T-cell (primary cell): ENCODE measurements around the gene KLHL42. TPM values are rescaled to one million over a fixed set of nuclear protein-coding genes. Genes with fewer than 3 reads are reported as not detected.

Experiments used
- ATAC-seq, 4 experiments: fragments of 200-7000 bp in 3 of 4; fragments of 150-1000 bp in 1 of 4; cut with Tn5 transposase; replicated peaks in 1 of 4; 1 replicate in 3 of 4; 2 replicates in 1 of 4; pipeline ENCODE4 v1.10.0; 2021; ENCODE audit warnings: moderate library complexity in 3 of 4, mild to moderate bottlenecking in 2 of 4, moderate number of reproducible peaks in 1 of 4
- CTCF ChIA-PET, 2 donors: fragments of 300-600 bp; sonication (Branson Sonifier 250); formaldehyde crosslinking; loops; one replicate each; lab custom pipeline; 2022; ENCODE audit warnings: antibody characterized with exemption in 2 of 2; lab: Charles Lee
- POLR2A ChIA-PET, 2 donors: fragments of 300-600 bp; sonication (Branson Sonifier 250); formaldehyde crosslinking; loops; one replicate each; lab custom pipeline; 2022; ENCODE audit warnings: antibody characterized with exemption in 2 of 2; lab: Charles Lee
- DNase-seq, 35 experiments: peaks; one replicate each; pipeline versions ENCODE4 v3.0.0 to v3.0.0-alpha.2; 2013 to 2023
- H3K27ac ChIP-seq: one replicate; pipeline ENCODE4 v1.5.1; 2013; ENCODE audit warnings: low read length
- H3K27me3 ChIP-seq, 2 experiments: replicated peaks in 1 of 2; 1 replicate in 1 of 2; 2 replicates in 1 of 2; pipeline versions ENCODE4 v1.6.1 to v1.7.0; 2013; ENCODE audit warnings: low read length in 1 of 2, mixed read lengths in 1 of 2; ENCODE audit not compliant: control insufficient read depth in 2 of 2, insufficient read depth in 2 of 2; ENCODE audit errors: extremely low read depth in 1 of 2
- H3K36me3 ChIP-seq, 2 donors: 1 replicate in 1 of 2; 2 replicates in 1 of 2; pipeline versions ENCODE4 v1.6.1 to v1.7.0; 2013; ENCODE audit warnings: low read length in 1 of 2; ENCODE audit not compliant: control insufficient read depth in 2 of 2, insufficient read depth in 1 of 2; ENCODE audit errors: extremely low read depth in 1 of 2
- H3K4me1 ChIP-seq, 2 experiments: 1 replicate in 1 of 2; 2 replicates in 1 of 2; pipeline versions ENCODE4 v1.6.1 to v1.7.0; 2013; ENCODE audit warnings: low read length in 2 of 2, mixed read lengths in 1 of 2; ENCODE audit not compliant: insufficient read depth in 2 of 2, control insufficient read depth in 1 of 2; ENCODE audit errors: extremely low read depth in 1 of 2
- H3K4me3 ChIP-seq, 2 donors: 1 replicate in 1 of 2; 2 replicates in 1 of 2; pipeline versions ENCODE4 v1.5.1 to v1.7.0; 2013; ENCODE audit warnings: mild to moderate bottlenecking in 2 of 2, low read length in 1 of 2, moderate library complexity in 1 of 2; ENCODE audit not compliant: control insufficient read depth in 1 of 2; ENCODE audit errors: extremely low read depth in 1 of 2
- H3K9me3 ChIP-seq: 2 replicates; pipeline ENCODE4 v1.7.0; 2013
- H3K27ac Mint-ChIP-seq, 2 donors: one replicate each; pipeline ENCODE4 v1.8.0; 2020 to 2021; ENCODE audit warnings: mild to moderate bottlenecking in 2 of 2, mixed read lengths in 2 of 2
- H3K27me3 Mint-ChIP-seq, 2 donors: one replicate each; pipeline ENCODE4 v1.8.0; 2021 to 2022; ENCODE audit warnings: mixed read lengths in 2 of 2
- H3K36me3 Mint-ChIP-seq: one replicate; pipeline ENCODE4 v1.8.0; 2021; ENCODE audit warnings: mixed read lengths
- H3K4me1 Mint-ChIP-seq, 3 donors: one replicate each; pipeline ENCODE4 v1.8.0; 2020 to 2022; ENCODE audit warnings: mixed read lengths in 3 of 3, mild to moderate bottlenecking in 1 of 3
- H3K4me3 Mint-ChIP-seq, 3 donors: one replicate each; pipeline ENCODE4 v1.8.0; 2020 to 2022; ENCODE audit warnings: mild to moderate bottlenecking in 3 of 3, mixed read lengths in 3 of 3, moderate library complexity in 3 of 3
- H3K9me3 Mint-ChIP-seq, 3 donors: one replicate each; pipeline ENCODE4 v1.8.0; 2020 to 2022; ENCODE audit warnings: mixed read lengths in 3 of 3
- total RNA-seq, 35 experiments: library from RNA in 6 of 35; stranded (reverse) in 6 of 35; fragments of 120-200 nt in 1 of 35; gene quantifications; one replicate each; pipeline versions ENCODE4 v1.2.1 to v1.2.4 and lab custom pipeline; 2013 to 2026

Gene KLHL42
- total RNA-seq, 5 donors from 2014 or later (not counting 1 experiment from before 2014, with no cell fraction given): 16.5 to 28.0 (median 21.0) TPM

DNA sequence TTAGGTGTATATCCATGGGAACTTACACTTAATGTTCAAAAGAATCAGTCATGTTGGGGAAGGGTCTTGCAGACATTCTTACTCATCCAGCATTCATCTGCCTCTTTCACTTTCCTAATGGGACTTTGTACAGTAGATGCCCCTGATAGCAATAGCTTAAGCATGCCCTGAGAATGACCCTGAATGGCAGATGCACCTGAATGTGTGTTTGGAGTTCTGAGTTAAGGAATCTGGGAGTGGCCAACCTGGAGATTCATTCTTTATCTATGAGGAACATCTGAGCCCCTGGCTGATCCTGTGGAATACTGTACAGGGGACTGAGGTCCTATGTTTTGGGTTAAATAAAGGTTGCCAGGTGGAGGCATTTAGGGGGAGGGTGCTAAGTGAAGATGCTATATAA, 71.3 kb downstream of the KLHL42 start:
- no peaks in the 10 kb centered on the region for H3K27me3 ChIP-seq
- no peaks in the 10 kb centered on the region for H3K9me3 ChIP-seq
- CTCF ChIA-PET: no interaction called here
- ATAC-seq (no peak), DNase-seq (no peak)
- Mint-ChIP-seq H3K4me3 (no peak overlapping the region), H3K4me1 (no peaks in the 10 kb centered on the region), H3K27me3 (peaks cover 6 to 11% of the 10 kb centered on the region in 2 donors), H3K27ac (no peak overlapping the region), H3K9me3 (peaks cover 7 to 14% (median 12%) of the 10 kb centered on the region in 3 donors), H3K36me3 (peaks cover 2% of the 10 kb centered on the region)
- POLR2A ChIA-PET: no interaction called here
- H3K4me1 ChIP-seq: no peaks in the 10 kb centered on the region
- no peak overlapping the region for H3K4me3 ChIP-seq
- no peaks in the 10 kb centered on the region for H3K36me3 ChIP-seq
- no peak overlapping the region for H3K27ac ChIP-seq

DNA sequence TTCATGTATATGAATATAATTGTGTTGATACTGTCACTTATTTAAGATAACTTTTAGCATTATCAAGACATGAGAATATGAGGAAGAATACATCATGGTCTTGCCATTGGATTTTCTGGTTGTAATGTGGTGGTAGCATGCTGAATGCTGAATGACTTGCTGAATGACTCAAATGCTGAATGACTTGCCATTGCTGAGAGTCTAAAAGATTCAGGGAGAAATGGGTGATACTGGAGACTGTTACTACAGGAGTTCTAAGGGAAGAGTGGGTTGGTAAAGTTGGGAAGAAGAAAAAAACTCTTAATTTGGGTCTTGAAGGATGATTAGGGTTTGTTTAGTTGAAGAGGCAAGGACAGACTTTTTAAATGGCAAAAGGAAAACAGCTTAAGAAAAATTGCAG, 72.1 kb downstream of the KLHL42 start:
- Mint-ChIP-seq H3K27me3 (peaks cover 6 to 14% of the 10 kb centered on the region in 2 donors), H3K4me3 (no peak overlapping the region), H3K36me3 (peaks cover 2% of the 10 kb centered on the region), H3K4me1 (no peaks in the 10 kb centered on the region), H3K9me3 (peaks cover 7 to 14% (median 12%) of the 10 kb centered on the region in 3 donors), H3K27ac (no peak overlapping the region)
- CTCF ChIA-PET: no interaction called here
- H3K4me3 ChIP-seq: no peak overlapping the region
- no peaks in the 10 kb centered on the region for H3K4me1 ChIP-seq
- H3K27ac ChIP-seq: no peak overlapping the region
- H3K27me3 ChIP-seq: no peaks in the 10 kb centered on the region
- DNase-seq (no peak), ATAC-seq (no peak)
- H3K36me3 ChIP-seq: no peaks in the 10 kb centered on the region
- no peaks in the 10 kb centered on the region for H3K9me3 ChIP-seq
- POLR2A ChIA-PET: no interaction called here

Other genes starting within 250 kb of the KLHL42 start
- under 1 TPM in 1 of 5 donors, not detected in 4; 0.46 TPM for gene REP15, start 83.8 kb upstream of the KLHL42 start, total RNA-seq
- 10 to 100 TPM; 19.7 to 23.0 (median 22.5) TPM for gene MRPS35, start 69.4 kb upstream of the KLHL42 start, total RNA-seq
- gene MANSC4, start within 50 bp of the KLHL42 start, total RNA-seq: not detected
- not detected for gene PTHLH, start 192.5 kb downstream of the KLHL42 start, total RNA-seq